Neuronal stem cell (in vitro differentiated cells): ENCODE measurements around the gene TBC1D22A.

Experiments
- DNase-seq: peaks from one replicate; pipeline ENCODE4 v3.0.0-alpha.2; 2013; ENCODE audit warnings: low spot score
- H2AFZ ChIP-seq: one replicate; pipeline ENCODE4 v1.6.1; 2013; ENCODE audit warnings: mild to moderate bottlenecking, low read length, inconsistent platforms
- H2AK5ac ChIP-seq: 2 replicates; pipeline ENCODE4 v1.6.1; 2013; ENCODE audit warnings: low read depth, mild to moderate bottlenecking, inconsistent platforms, low read length, moderate library complexity, mixed read lengths
- H2BK120ac ChIP-seq: 2 replicates; pipeline ENCODE4 v1.6.1; 2013; ENCODE audit warnings: low read depth, mild to moderate bottlenecking, inconsistent platforms, low read length, moderate library complexity, mixed read lengths
- H2BK12ac ChIP-seq: one replicate; pipeline ENCODE4 v1.6.1; 2013; ENCODE audit warnings: low read length, inconsistent platforms
- H2BK15ac ChIP-seq: 2 replicates; pipeline ENCODE4 v1.6.1; 2013; ENCODE audit warnings: mild to moderate bottlenecking, low read length, inconsistent platforms, mixed read lengths
- H2BK5ac ChIP-seq: one replicate; pipeline ENCODE4 v1.6.1; 2013; ENCODE audit warnings: inconsistent platforms, mild to moderate bottlenecking, low read length, moderate library complexity
- H3K14ac ChIP-seq: one replicate; pipeline ENCODE4 v1.6.1; 2013; ENCODE audit warnings: low read length, inconsistent platforms
- H3K18ac ChIP-seq: 2 replicates; pipeline ENCODE4 v1.6.1; 2013; ENCODE audit warnings: low read length, inconsistent platforms
- H3K23ac ChIP-seq: 2 replicates; pipeline ENCODE4 v1.6.1; 2013; ENCODE audit warnings: low read depth, mild to moderate bottlenecking, mixed read lengths, low read length, inconsistent platforms; ENCODE audit not compliant: poor library complexity
- H3K27ac ChIP-seq: replicated peaks from 3 replicates; pipeline ENCODE4 v1.5.1; 2013; ENCODE audit warnings: low read length, inconsistent platforms
- H3K27me3 ChIP-seq, 3 experiments: 2 replicates each; pipeline ENCODE4 v1.6.1; 2013; ENCODE audit warnings: low read length in 3 of 3, mild to moderate bottlenecking in 2 of 3, inconsistent platforms in 1 of 3, low read depth in 1 of 3, mixed read lengths in 1 of 3, moderate library complexity in 1 of 3; ENCODE audit not compliant: control insufficient read depth in 3 of 3, insufficient read depth in 3 of 3
- H3K36me3 ChIP-seq, 2 donors: replicated peaks in 1 of 2; 2 replicates each; pipeline ENCODE4 v1.6.1; 2013; ENCODE audit warnings: low read length in 2 of 2; ENCODE audit not compliant: control insufficient read depth in 2 of 2, insufficient read depth in 2 of 2
- H3K4ac ChIP-seq: 2 replicates; pipeline ENCODE4 v1.6.1; 2013; ENCODE audit warnings: inconsistent platforms, mild to moderate bottlenecking, low read length, moderate library complexity
- H3K4me1 ChIP-seq, 2 donors: 1 replicate in 1 of 2; 2 replicates in 1 of 2; pipeline ENCODE4 v1.6.1; 2013; ENCODE audit warnings: low read length in 2 of 2, low read depth in 1 of 2; ENCODE audit not compliant: control insufficient read depth in 2 of 2, insufficient read depth in 1 of 2
- H3K4me2 ChIP-seq: one replicate; pipeline ENCODE4 v1.6.1; 2013; ENCODE audit warnings: mild to moderate bottlenecking, low read length, inconsistent platforms; ENCODE audit not compliant: insufficient read depth, poor library complexity, severe bottlenecking
- H3K4me3 ChIP-seq, 2 donors: 2 replicates each; pipeline ENCODE4 v1.5.1; 2013; ENCODE audit warnings: low read length in 2 of 2, mild to moderate bottlenecking in 2 of 2, inconsistent platforms in 1 of 2, moderate library complexity in 1 of 2
- H3K79me1 ChIP-seq: one replicate; pipeline ENCODE4 v1.6.1; 2013; ENCODE audit warnings: low read depth, mild to moderate bottlenecking, inconsistent platforms, low read length, moderate library complexity
- H3K9ac ChIP-seq: one replicate; pipeline ENCODE4 v1.6.1; 2013; ENCODE audit warnings: mild to moderate bottlenecking, low read depth, low read length, inconsistent platforms; ENCODE audit not compliant: poor library complexity
- H3K9me3 ChIP-seq, 2 donors: replicated peaks in 1 of 2; 2 replicates each; pipeline versions ENCODE3 to v1.6.1; 2013; ENCODE audit warnings: low read length in 2 of 2, mild to moderate bottlenecking in 2 of 2, inconsistent platforms in 1 of 2, low read depth in 1 of 2, mixed read lengths in 1 of 2, moderate library complexity in 1 of 2; ENCODE audit not compliant: control insufficient read depth in 2 of 2, insufficient read depth in 1 of 2
- H4K8ac ChIP-seq: one replicate; pipeline ENCODE4 v1.6.1; 2013; ENCODE audit warnings: low read depth, mild to moderate bottlenecking, inconsistent platforms, low read length, moderate library complexity
- H4K91ac ChIP-seq: one replicate; pipeline ENCODE4 v1.6.1; 2013; ENCODE audit warnings: low read length, low read depth, mild to moderate bottlenecking, inconsistent platforms; ENCODE audit not compliant: poor library complexity
- WGBS, 2 donors: extraction: QIAGEN DNeasy Blood & Tissue Kit; methylation state at CpG; one replicate each; pipeline ENCODE4 v1.1.7; 2013; ENCODE audit warnings: missing lambda C conversion rate in 2 of 2, mixed read lengths in 1 of 2; ENCODE audit not compliant: insufficient read length in 2 of 2, insufficient replicate concordance in 1 of 2; ENCODE audit errors: extremely low coverage in 2 of 2; 5-methylcytosine and 5-hydroxymethylcytosine counted together

TBC1D22A gene

DNA sequence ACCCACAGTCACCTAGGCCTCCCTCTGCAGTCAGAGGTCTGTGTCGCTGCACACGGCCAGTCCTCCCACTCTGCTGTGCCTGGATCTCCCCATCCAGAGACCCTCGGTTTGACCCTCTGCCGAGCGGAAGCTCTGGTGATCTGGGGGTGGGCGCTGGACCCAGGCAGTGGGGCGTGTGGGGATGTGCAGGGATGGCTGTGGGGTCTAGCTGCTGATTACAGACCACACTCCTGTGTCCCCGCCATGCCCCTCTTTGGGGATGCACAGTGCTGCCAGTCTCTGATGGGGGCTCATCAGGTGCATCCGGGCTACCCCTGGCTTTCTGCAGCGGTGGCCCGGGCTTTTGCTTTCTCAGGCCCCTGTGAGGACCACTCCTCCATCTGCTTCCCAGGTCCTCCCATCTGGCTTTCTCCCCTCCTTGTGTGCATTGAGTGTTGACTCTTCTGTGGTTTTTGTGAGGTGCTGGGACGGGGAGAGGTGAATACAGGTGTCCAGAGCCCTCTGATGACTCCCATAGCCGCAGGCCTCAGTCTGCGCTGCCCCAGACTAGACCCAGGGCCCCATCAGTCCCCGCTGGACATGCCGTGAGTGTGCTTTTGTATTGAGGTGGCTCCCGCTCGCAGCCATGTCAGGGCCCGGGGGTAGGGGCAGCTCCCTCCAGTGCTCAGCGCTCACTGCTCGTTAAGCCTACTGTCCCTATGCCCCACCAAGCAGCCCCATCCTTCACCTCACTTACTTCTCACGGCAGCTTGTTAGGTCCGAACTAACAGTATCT, 251.6 kb downstream of the TBC1D22A start:
- H3K27me3 ChIP-seq: no peaks in the 10 kb centered on the region
- H2BK15ac ChIP-seq: no peak overlapping the region
- H3K4me2 ChIP-seq: no peak overlapping the region
- no peak overlapping the region for H2BK12ac ChIP-seq
- H3K9ac ChIP-seq: no peak overlapping the region
- H3K79me1 ChIP-seq: no peaks in the 10 kb centered on the region
- no peak overlapping the region for H3K4me3 ChIP-seq
- no peak overlapping the region for H4K8ac ChIP-seq
- H3K23ac ChIP-seq: no peak overlapping the region
- H2BK5ac ChIP-seq: no peak overlapping the region
- DNase-seq: no peak
- H3K18ac ChIP-seq: peak overlapping the region; percentile 51
- H3K4ac ChIP-seq: no peak overlapping the region
- no peak overlapping the region for H3K27ac ChIP-seq
- H2BK120ac ChIP-seq: no peak overlapping the region
- no peak overlapping the region for H2AFZ ChIP-seq
- peaks cover 5% of the 10 kb centered on the region in 2 donors for H3K36me3 ChIP-seq
- no peak overlapping the region for H4K91ac ChIP-seq
- no peaks in the 10 kb centered on the region for H3K4me1 ChIP-seq
- no peak overlapping the region for H2AK5ac ChIP-seq
- no peak overlapping the region for H3K14ac ChIP-seq
- no CpG with 5 or more reads among the region's 23 CpGs for WGBS, 2 donors
- no peaks in the 10 kb centered on the region for H3K9me3 ChIP-seq

DNA sequence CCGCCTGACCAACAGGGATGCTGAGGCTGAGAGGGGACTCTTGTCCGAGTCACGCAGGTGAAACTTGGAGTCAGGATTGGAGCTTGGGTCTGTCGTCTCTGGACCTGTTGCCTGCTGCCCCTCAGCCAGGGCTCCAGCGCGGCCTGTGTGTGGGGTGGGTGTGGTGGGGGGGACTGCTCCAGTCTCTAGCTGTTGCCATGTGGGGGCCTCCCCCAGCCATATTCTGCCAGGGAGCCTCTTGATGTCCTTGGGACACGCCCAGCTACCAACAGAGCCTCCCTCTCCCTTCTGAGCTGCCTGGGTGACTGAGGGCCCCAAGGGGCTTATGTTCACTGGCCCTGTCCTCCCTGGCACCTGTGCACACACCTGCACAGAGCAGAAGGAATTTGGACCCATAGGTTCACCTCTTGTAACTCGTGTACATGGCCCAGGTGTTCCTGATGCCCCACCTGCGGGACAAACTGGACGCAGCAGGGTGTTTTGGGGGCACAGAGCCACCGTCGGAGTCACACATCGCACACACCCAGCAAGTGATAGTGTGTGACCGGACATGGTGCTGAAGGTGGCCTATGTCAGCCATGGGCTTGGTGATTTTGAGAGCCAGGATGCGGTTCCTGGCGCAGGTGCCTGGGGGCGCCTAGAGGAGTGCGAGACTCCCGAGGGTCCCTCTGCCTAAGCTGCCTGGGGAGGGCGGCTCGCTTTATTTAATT, 252.3 kb downstream of the TBC1D22A start:
- H3K4me3 ChIP-seq: no peak overlapping the region
- no peak overlapping the region for H3K18ac ChIP-seq
- H4K91ac ChIP-seq: no peak overlapping the region
- DNase-seq: no peak
- H2AK5ac ChIP-seq: no peak overlapping the region
- H3K14ac ChIP-seq: peak overlapping the region; percentile 10
- no peak overlapping the region for H3K9ac ChIP-seq
- no CpG with 5 or more reads among the region's 21 CpGs for WGBS, 2 donors
- no peak overlapping the region for H3K27ac ChIP-seq
- H2BK120ac ChIP-seq: no peak overlapping the region
- no peak overlapping the region for H3K4ac ChIP-seq
- no peak overlapping the region for H3K4me2 ChIP-seq
- H2BK15ac ChIP-seq: no peak overlapping the region
- no peak overlapping the region for H2AFZ ChIP-seq
- H3K36me3 ChIP-seq: no peaks in the 10 kb centered on the region
- H3K4me1 ChIP-seq: no peaks in the 10 kb centered on the region
- H2BK12ac ChIP-seq: no peak overlapping the region
- H3K23ac ChIP-seq: peak overlapping the region; percentile 8
- no peaks in the 10 kb centered on the region for H3K79me1 ChIP-seq
- H3K27me3 ChIP-seq: no peaks in the 10 kb centered on the region
- H4K8ac ChIP-seq: no peak overlapping the region
- H2BK5ac ChIP-seq: peak overlapping the region; percentile 28
- H3K9me3 ChIP-seq: peaks cover 0 to 2% of the 10 kb centered on the region in 2 donors

DNA sequence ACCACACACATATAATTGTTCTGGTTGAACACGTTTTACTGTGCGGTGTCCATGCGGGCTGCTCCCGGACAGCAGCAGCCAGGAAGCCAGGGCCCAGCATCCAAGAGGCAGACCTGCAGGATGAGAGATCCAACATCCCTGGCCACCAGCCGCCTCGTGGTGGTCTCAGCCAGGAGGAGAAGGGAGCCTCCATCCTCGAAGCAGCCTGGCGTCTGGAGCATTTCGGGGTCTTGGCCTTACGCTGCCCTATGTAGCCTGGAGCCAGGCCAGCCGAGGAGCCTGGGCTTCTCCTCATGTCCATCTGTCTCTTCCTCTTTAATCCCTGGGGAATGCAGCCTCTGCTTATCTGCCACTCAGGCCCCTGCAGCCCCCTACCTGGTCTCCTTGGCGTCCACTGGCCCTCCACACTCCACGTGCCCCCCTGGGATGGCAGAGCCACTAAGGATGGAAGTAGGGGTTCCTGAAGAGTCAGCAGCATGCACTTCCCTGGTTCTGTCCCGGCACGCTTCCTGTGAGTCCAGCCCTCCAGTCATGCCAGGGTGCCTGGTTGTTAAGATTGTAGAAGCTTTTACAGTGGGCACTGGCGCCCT, 253.2 kb downstream of the TBC1D22A start:
- H3K4me1 ChIP-seq: no peaks in the 10 kb centered on the region
- peak overlapping the region; percentile 6 for H2BK5ac ChIP-seq
- no peak overlapping the region for H2BK12ac ChIP-seq
- H3K9ac ChIP-seq: no peak overlapping the region
- no peak overlapping the region for H3K27ac ChIP-seq
- H4K8ac ChIP-seq: no peak overlapping the region
- no peak overlapping the region for H2BK15ac ChIP-seq
- no peak overlapping the region for H3K14ac ChIP-seq
- H3K18ac ChIP-seq: no peak overlapping the region
- no peak overlapping the region for H2BK120ac ChIP-seq
- H3K9me3 ChIP-seq: peaks cover 0 to 5% of the 10 kb centered on the region in 2 donors
- no peak overlapping the region for H4K91ac ChIP-seq
- no peak overlapping the region for H2AK5ac ChIP-seq
- DNase-seq: no peak
- no peak overlapping the region for H3K4me3 ChIP-seq
- H3K36me3 ChIP-seq: peaks cover 0 to 1% of the 10 kb centered on the region in 2 donors
- no peak overlapping the region for H3K4ac ChIP-seq
- no peak overlapping the region for H3K23ac ChIP-seq
- no peak overlapping the region for H2AFZ ChIP-seq
- no CpG with 5 or more reads among the region's 16 CpGs for WGBS, 2 donors
- no peaks in the 10 kb centered on the region for H3K79me1 ChIP-seq
- peaks cover 0 to 2% (median 0%) of the 10 kb centered on the region in 3 experiments for H3K27me3 ChIP-seq
- H3K4me2 ChIP-seq: no peak overlapping the region

DNA sequence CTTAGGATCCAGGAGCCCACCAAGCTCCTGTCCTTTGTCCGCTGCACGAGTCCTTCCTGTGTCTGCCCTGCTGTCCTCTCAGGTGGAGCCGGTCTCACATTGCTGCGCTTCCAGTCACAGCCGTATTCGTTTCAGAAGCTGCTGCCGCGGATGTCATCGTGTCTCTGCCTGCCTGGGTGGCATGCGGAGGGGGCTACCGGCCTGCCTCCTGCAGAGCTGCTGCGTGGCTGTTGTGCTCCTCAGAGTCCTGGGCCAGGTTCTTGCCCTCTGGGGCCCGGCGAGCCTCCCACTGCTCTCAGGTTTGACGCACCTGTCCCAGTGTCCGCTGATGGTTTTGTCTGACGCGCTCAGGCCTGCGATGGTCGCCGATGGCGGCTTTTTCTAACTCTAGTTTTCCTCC, 254.2 kb downstream of the TBC1D22A start:
- WGBS, 2 donors: no CpG with 5 or more reads among the region's 22 CpGs
- H4K8ac ChIP-seq: no peak overlapping the region

More for the DNA sequence above, 254.2 kb downstream of the TBC1D22A start:
- no peak overlapping the region for H4K91ac ChIP-seq
- H2BK5ac ChIP-seq: no peak overlapping the region
- H3K4ac ChIP-seq: no peak overlapping the region
- no peak overlapping the region for H2AK5ac ChIP-seq
- no peak overlapping the region for H3K4me3 ChIP-seq
- H3K9me3 ChIP-seq: peaks cover 5 to 7% of the 10 kb centered on the region in 2 donors
- no peaks in the 10 kb centered on the region for H3K79me1 ChIP-seq
- no peak overlapping the region for H2BK15ac ChIP-seq
- no peak for DNase-seq
- H3K4me1 ChIP-seq: no peaks in the 10 kb centered on the region
- no peak overlapping the region for H3K18ac ChIP-seq
- H2BK120ac ChIP-seq: no peak overlapping the region
- H3K36me3 ChIP-seq: peaks cover 0 to 1% of the 10 kb centered on the region in 2 donors
- no peak overlapping the region for H2AFZ ChIP-seq
- H3K27ac ChIP-seq: no peak overlapping the region
- no peak overlapping the region for H3K9ac ChIP-seq
- no peak overlapping the region for H2BK12ac ChIP-seq
- peak overlapping the region; percentile 27 for H3K14ac ChIP-seq
- H3K27me3 ChIP-seq: peaks cover 0 to 2% (median 0%) of the 10 kb centered on the region in 3 experiments
- no peak overlapping the region for H3K4me2 ChIP-seq
- no peak overlapping the region for H3K23ac ChIP-seq
